Stimulated activated CD4-positive, alpha-beta T cell treated with anti-CD3 and anti-CD28 coated beads, TNF-alpha, amount 100 ng/mL, for 48 hours (primary cell): Measurements from ENCODE around the gene PRPF18.

ENCODE experiments used
- DNase-seq, 3 donors: peaks; one replicate each; pipeline ENCODE4 v3.0.0-alpha.2; 2020; ENCODE audit warnings: low read depth in 3 of 3

The PRPF18 gene

GRCh38 chr10:13669182-13669855 lies 82.6 kb downstream of the PRPF18 start:
- DNase-seq, result no peak

DNA sequence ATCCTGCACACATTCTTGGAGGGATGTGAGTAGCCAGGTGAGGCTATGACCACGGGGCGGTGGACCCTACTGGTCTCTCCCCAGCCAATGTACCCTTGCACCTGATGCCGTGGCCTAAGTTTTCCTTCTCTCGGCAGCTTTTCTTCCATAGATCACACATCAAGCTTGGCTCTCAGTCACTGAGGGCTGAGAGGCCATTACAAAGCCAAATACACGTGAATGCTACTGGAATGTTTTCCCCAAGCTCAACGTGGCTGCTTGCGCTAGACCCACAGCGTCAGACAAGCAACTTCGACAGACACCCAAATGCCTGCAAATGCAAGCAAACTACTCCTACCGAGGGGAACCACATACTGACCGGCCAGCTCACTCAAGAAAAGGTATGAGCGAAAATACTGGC lies 83.1 kb downstream of the PRPF18 start:
- no peak for DNase-seq

DNA sequence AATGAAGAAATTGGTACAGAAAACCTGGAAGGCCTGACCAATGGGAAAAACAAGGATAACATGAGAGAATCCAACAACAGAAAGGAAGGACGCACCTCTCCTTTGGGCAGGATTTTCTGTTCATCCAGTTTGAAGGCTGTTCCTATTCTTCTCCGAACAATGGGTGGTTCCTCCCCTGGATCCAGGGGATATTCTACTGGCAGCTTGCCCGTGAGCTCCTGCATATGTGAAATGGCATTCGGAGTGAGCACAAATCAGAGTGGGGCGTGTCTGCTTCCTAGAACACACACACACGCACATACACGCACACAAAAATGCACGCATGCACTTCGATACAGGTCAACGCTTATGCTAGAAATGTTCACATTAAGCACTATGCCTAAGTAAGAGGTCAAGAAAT lies 83.5 kb downstream of the PRPF18 start:
- no peak for DNase-seq

DNA sequence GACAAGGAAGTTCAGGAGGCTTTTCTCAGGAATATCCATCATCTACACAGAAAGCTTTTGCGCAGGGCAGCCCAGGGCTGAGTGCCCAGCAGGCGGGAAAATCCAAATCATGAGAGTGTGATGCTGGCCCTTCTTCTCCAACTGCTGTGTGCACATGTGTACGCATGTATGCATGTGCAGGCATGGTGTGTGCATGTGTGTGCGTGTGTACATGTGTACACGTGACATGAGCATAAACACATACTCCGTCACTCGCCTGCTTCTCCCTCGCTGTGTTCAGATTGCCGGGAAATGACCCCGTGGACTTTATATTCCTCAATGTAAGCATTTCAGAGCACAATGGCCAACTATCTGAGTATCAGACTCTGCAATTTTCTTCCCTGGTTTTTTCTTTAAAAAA lies 85.1 kb downstream of the PRPF18 start:
- DNase-seq, result no peak

GRCh38 chr10:13672548-13672947 lies 85.8 kb downstream of the PRPF18 start:
- no peak for DNase-seq

DNA sequence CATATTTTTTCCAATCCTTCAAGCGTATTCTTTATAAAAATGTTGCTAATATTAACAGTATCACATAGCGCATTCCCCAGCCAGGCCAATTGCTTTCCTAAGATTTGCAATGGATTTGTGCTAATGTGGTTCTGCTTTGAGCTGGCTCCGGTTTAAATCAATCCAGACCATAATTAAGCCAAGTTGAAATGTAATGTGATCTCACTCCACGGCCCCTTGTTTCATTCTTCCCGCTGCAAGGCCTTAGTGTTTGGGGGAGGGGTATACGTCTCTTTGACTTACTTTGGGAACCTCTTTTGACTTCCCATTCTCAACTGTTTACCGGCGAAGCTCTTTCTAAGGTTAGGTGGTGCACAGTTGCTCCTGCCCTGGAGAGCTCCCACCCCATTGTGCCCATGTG lies 86.4 kb downstream of the PRPF18 start:
- DNase-seq, result no peak

- DNase-seq, result no peak
Observed at GRCh38 chr10:13674645-13675588, 88.2 kb downstream of the PRPF18 start.

GRCh38 chr10:13678101-13678843 lies 91.5 kb downstream of the PRPF18 start:
- no peak for DNase-seq
